HEK293T (cell line): ENCODE data around the gene PITPNM3.

ENCODE experiments used
- ARNT ChIP-seq: fragments of 450-650 bp; IDR thresholded peaks from 2 replicates; pipeline ENCODE4 v1.6.1; 2017; ENCODE audit warnings: mild to moderate bottlenecking
- FOXM1 ChIP-seq: fragments of 450-650 bp; IDR thresholded peaks from 2 replicates; pipeline ENCODE4 v1.6.1; 2017; ENCODE audit warnings: mild to moderate bottlenecking, borderline replicate concordance
- HDGF ChIP-seq: fragments of 450-650 bp; IDR thresholded peaks from 2 replicates; pipeline ENCODE4 v1.6.1; 2017; ENCODE audit warnings: antibody characterized with exemption, borderline replicate concordance
- LEF1 ChIP-seq: fragments of 450-650 bp; IDR thresholded peaks from 2 replicates; pipeline ENCODE4 v1.6.1; 2017; ENCODE audit warnings: mild to moderate bottlenecking, borderline replicate concordance
- NFRKB ChIP-seq: fragments of 450-650 bp; IDR thresholded peaks from 2 replicates; pipeline ENCODE4 v1.6.1; 2016; ENCODE audit warnings: mild to moderate bottlenecking, moderate library complexity
- SP1 ChIP-seq: fragments of 450-650 bp; IDR thresholded peaks from 2 replicates; pipeline ENCODE4 v1.6.1; 2017
- TARDBP ChIP-seq: fragments of 450-650 bp; IDR thresholded peaks from 2 replicates; pipeline ENCODE4 v1.6.1; 2016
- ZNF384 ChIP-seq: fragments of 450-650 bp; IDR thresholded peaks from 2 replicates; pipeline ENCODE4 v1.6.1; 2016

GRCh38 chr17:6541886-6542285 lies 14.5 kb downstream of the PITPNM3 start:
- TF ChIP-seq TARDBP (no peak), FOXM1 (no peak), ARNT (no peak), LEF1 (no peak), ZNF384 (no peak), SP1 (no peak), HDGF (no peak), NFRKB (no peak)
